GM11168 (cell line): Measurements from ENCODE around the gene PNPLA4.

Experiments
- in situ Hi-C: fragments of 300-500 bp; cut with MboI; formaldehyde crosslinking; loops from one replicate; pipeline ENCODE4 v1.12.0; 2022; ENCODE audit warnings: low sequenced_read_pairs; ENCODE audit not compliant: unreplicated experiment

The PNPLA4 gene

DNA sequence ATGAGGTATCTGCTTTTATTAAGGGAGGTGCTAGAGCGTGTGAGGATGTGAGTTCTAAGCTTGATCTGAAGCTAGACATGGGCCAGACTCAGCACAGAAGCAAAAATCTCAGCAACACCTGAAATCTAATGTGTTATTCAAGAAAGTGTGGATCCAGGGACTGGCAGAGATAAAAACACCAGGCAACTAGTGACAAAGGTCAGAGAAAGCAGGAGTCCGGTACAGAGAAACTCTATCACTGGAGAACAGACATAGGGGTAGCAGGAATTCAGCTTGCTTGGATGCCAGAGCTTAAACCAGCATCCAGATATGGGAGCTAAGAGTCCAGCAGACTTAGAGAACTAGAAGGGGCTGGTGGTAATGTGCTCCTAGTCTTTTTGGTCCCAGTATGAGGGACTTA, 50.3 kb downstream of the PNPLA4 start:
- in situ Hi-C loops = no loop called here

DNA sequence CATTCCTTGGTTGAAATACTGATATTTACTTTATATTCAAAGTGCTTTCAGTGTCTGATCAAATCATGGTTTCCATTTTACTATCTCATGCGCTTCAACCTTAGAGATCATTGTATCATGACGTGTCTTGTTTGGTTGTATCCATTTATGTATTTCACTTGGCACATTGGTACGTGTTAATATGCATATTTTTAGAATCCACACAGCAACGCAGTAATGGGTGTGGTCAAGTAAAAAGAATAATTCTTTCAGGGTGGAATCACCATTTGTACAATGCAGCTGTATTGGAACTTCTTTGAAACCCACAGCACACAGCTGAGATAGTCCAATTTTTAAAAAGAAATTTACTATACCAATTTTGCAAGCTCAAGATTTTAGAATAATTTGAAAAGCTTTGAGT, 55.2 kb downstream of the PNPLA4 start:
- in situ Hi-C loops = no loop called here

DNA sequence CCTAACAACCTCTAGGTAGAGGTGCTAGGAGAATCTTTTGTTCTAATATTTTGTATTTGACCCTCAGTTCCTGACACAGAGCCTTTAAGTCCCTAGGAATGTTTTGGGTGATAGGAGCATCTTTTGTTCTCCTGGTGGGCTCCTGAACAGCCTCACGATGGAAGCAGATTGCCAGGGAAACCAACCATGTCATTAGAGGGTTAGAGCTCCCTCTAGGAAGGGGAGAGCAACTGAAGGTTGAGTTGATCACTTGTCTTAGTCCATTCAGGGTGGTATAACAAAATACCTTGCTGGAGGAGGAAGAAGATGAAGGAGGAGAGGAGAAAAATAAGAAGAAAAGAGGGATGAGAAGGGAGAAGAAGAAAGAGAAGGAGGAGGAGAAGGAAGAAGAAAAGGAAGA, 75.0 kb downstream of the PNPLA4 start:
- in situ Hi-C loops = no loop called here
